WTC11 (cell line): ENCODE results near the gene MREG. TPM values are rescaled to one million over a fixed set of nuclear protein-coding genes. Genes with fewer than 3 reads are reported as not detected.
A peak's percentile ranks its signal among the peaks of the same experiment; 100 is the strongest.

Experiments used
- ATF2 ChIP-seq: sonication (generic); formaldehyde crosslinking; IDR thresholded peaks from 2 replicates; pipeline ENCODE4 v1.8.1; 2022; ENCODE audit warnings: low read depth, missing genetic modification reagents, borderline replicate concordance
- ATF6 ChIP-seq: sonication (generic); formaldehyde crosslinking; IDR thresholded peaks from 2 replicates; pipeline ENCODE4 v1.8.1; 2023; ENCODE audit warnings: mild to moderate bottlenecking, missing genetic modification reagents
- CBFB ChIP-seq: sonication (generic); formaldehyde crosslinking; IDR thresholded peaks from 2 replicates; pipeline ENCODE4 v1.8.1; 2022; ENCODE audit warnings: mild to moderate bottlenecking, low read depth, missing genetic modification reagents
- CREB1 ChIP-seq: sonication (generic); formaldehyde crosslinking; IDR thresholded peaks from 2 replicates; pipeline ENCODE4 v1.8.0; 2023; ENCODE audit warnings: mild to moderate bottlenecking, missing genetic modification reagents
- CREM ChIP-seq: sonication (generic); formaldehyde crosslinking; IDR thresholded peaks from 2 replicates; pipeline ENCODE4 v1.8.1; 2022; ENCODE audit warnings: mild to moderate bottlenecking, missing genetic modification reagents, moderate library complexity
- E2F4 ChIP-seq: sonication (generic); formaldehyde crosslinking; IDR thresholded peaks from 2 replicates; pipeline ENCODE4 v1.8.1; 2022; ENCODE audit warnings: low read depth, mild to moderate bottlenecking, moderate library complexity, missing genetic modification reagents, borderline replicate concordance
- EMX1 ChIP-seq: fragments of 250-450 bp; sonication (Bioruptor Pico); IDR thresholded peaks from 2 replicates; pipeline ENCODE4 v1.8.0; 2021; ENCODE audit warnings: mild to moderate bottlenecking
- ETV6 ChIP-seq: sonication (generic); formaldehyde crosslinking; IDR thresholded peaks from 2 replicates; pipeline ENCODE4 v1.8.1; 2022; ENCODE audit warnings: mild to moderate bottlenecking, missing genetic modification reagents
- FOXJ3 ChIP-seq: sonication (generic); formaldehyde crosslinking; IDR thresholded peaks from 2 replicates; pipeline ENCODE4 v1.9.0; 2021; ENCODE audit warnings: missing genetic modification reagents, mild to moderate bottlenecking, borderline replicate concordance
- FOXK1 ChIP-seq: sonication (generic); formaldehyde crosslinking; IDR thresholded peaks from 2 replicates; pipeline ENCODE4 v1.8.0; 2022; ENCODE audit warnings: mild to moderate bottlenecking, moderate library complexity, missing genetic modification reagents
- GRHL2 ChIP-seq: fragments of 250-450 bp; sonication (Bioruptor Pico); IDR thresholded peaks from 2 replicates; pipeline ENCODE4 v1.8.0; 2022; ENCODE audit warnings: mild to moderate bottlenecking, moderate library complexity; ENCODE audit not compliant: insufficient replicate concordance, severe bottlenecking
- GTF2I ChIP-seq: fragments of 250-450 bp; sonication (Bioruptor Pico); conservative IDR thresholded peaks from 2 replicates; pipeline ENCODE4 v1.4.0; 2021; ENCODE audit warnings: mild to moderate bottlenecking
- NFE2L1 ChIP-seq: sonication (generic); formaldehyde crosslinking; IDR thresholded peaks from 2 replicates; pipeline ENCODE4 v1.8.1; 2023; ENCODE audit warnings: missing genetic modification reagents
- PRDM15 ChIP-seq: sonication (generic); formaldehyde crosslinking; IDR thresholded peaks from 2 replicates; pipeline ENCODE4 v1.8.0; 2022; ENCODE audit warnings: missing genetic modification reagents
- RELA ChIP-seq: sonication (generic); formaldehyde crosslinking; IDR thresholded peaks from 2 replicates; pipeline ENCODE4 v1.8.1; 2022; ENCODE audit warnings: missing genetic modification reagents, mild to moderate bottlenecking, borderline replicate concordance
- TCF7 ChIP-seq: sonication (generic); formaldehyde crosslinking; IDR thresholded peaks from 2 replicates; pipeline ENCODE4 v1.8.0; 2022; ENCODE audit warnings: mild to moderate bottlenecking, low read depth, missing genetic modification reagents, moderate library complexity
- TP53 ChIP-seq: sonication (generic); formaldehyde crosslinking; IDR thresholded peaks from 2 replicates; pipeline ENCODE4 v1.8.1; 2023; ENCODE audit warnings: mild to moderate bottlenecking, missing genetic modification reagents
- ZBTB43 ChIP-seq: sonication (generic); formaldehyde crosslinking; IDR thresholded peaks from 2 replicates; pipeline ENCODE4 v1.8.1; 2023; ENCODE audit warnings: mild to moderate bottlenecking, missing genetic modification reagents
- ZMAT4 ChIP-seq: fragments of 250-450 bp; sonication (Bioruptor Pico); IDR thresholded peaks from 2 replicates; pipeline ENCODE4 v1.9.0; 2021; ENCODE audit warnings: mild to moderate bottlenecking
- ZNF121 ChIP-seq: sonication (generic); formaldehyde crosslinking; IDR thresholded peaks from 2 replicates; pipeline ENCODE4 v1.8.0; 2023; ENCODE audit warnings: missing genetic modification reagents
- ZNF138 ChIP-seq: sonication (generic); formaldehyde crosslinking; conservative IDR thresholded peaks from 2 replicates; pipeline ENCODE4 v1.8.1; 2022; ENCODE audit warnings: mild to moderate bottlenecking, moderate library complexity, missing genetic modification reagents
- ZNF219 ChIP-seq: sonication (generic); formaldehyde crosslinking; IDR thresholded peaks from 2 replicates; pipeline ENCODE4 v1.8.0; 2023; ENCODE audit warnings: missing genetic modification reagents, mild to moderate bottlenecking, borderline replicate concordance
- ZNF232 ChIP-seq: sonication (generic); formaldehyde crosslinking; IDR thresholded peaks from 2 replicates; pipeline ENCODE4 v1.8.0; 2022; ENCODE audit warnings: mild to moderate bottlenecking, missing genetic modification reagents
- ZNF263 ChIP-seq: sonication (generic); formaldehyde crosslinking; IDR thresholded peaks from 2 replicates; pipeline ENCODE4 v1.8.1; 2022; ENCODE audit warnings: low read depth, mild to moderate bottlenecking, moderate library complexity, missing genetic modification reagents
- ZNF317 ChIP-seq: sonication (generic); formaldehyde crosslinking; IDR thresholded peaks from 2 replicates; pipeline ENCODE4 v1.8.1; 2023; ENCODE audit warnings: low read depth, mild to moderate bottlenecking, moderate library complexity, missing genetic modification reagents, borderline replicate concordance
- ZNF396 ChIP-seq: fragments of 250-450 bp; sonication (Bioruptor Pico); IDR thresholded peaks from 2 replicates; pipeline ENCODE4 v1.8.0; 2021; ENCODE audit warnings: mild to moderate bottlenecking, moderate library complexity, borderline replicate concordance
- ZNF512 ChIP-seq: sonication (generic); formaldehyde crosslinking; IDR thresholded peaks from 2 replicates; pipeline ENCODE4 v1.8.1; 2022; ENCODE audit warnings: missing genetic modification reagents, borderline replicate concordance
- total RNA-seq: library from RNA; stranded (reverse); gene quantifications from 3 replicates; pipeline ENCODE4 v1.2.3, GENCODE V29; 2021

The MREG gene
- total RNA-seq, 1 experiment from 2014 or later: 23.8 TPM

GRCh38 chr2:216013080-216013909 is at the start of gene MREG (continued):
- TF ChIP-seq PRDM15 (CRISPR knock-in tag) (no peak), ZMAT4 (CRISPR knock-in tag) (no peak), EMX1 (CRISPR knock-in tag) (no peak), CREM (no peak), ZNF317 (CRISPR knock-in tag) (no peak), ZNF263 (CRISPR knock-in tag) (no peak), GRHL2 (no peak), NFE2L1 (no peak), ZNF138 (no peak), CBFB (CRISPR knock-in tag) (no peak), ATF6 (no peak), GTF2I (CRISPR knock-in tag) (no peak), ATF2 (CRISPR knock-in tag) (no peak), ZBTB43 (no peak), E2F4 (CRISPR knock-in tag) (no peak), FOXK1 (CRISPR knock-in tag) (0 out of 2 replicates have a peak, but pooled peaks have one; percentile 17), TCF7 (CRISPR knock-in tag) (no peak), ZNF232 (CRISPR knock-in tag) (no peak), RELA (CRISPR knock-in tag) (no peak), CREB1 (CRISPR knock-in tag) (no peak), TP53 (CRISPR knock-in tag) (peak; percentile 87; the same call in 1 of the 2 replicates), ZNF219 (CRISPR knock-in tag) (0 out of 2 replicates have a peak, but pooled peaks have one; percentile 61), ETV6 (CRISPR knock-in tag) (peak; percentile 53; the same call in 1 of the 2 replicates), ZNF396 (no peak), ZNF121 (CRISPR knock-in tag) (no peak), FOXJ3 (CRISPR knock-in tag) (no peak), ZNF512 (CRISPR knock-in tag) (no peak)
